NB4 (cell line): ENCODE results near the gene ROPN1.

ENCODE experiments used
- MYC ChIP-seq: IDR thresholded peaks from 2 replicates; pipeline ENCODE4 v1.6.1; 2011; ENCODE audit warnings: low read depth, low read length
- POLR2A ChIP-seq: IDR thresholded peaks from 2 replicates; pipeline ENCODE4 v1.6.1; 2011; ENCODE audit warnings: mild to moderate bottlenecking; ENCODE audit not compliant: insufficient read length; ENCODE audit errors: extremely low read depth
- TF ChIP-seq, protein P1 (sequence below): IDR thresholded peaks from one replicate; pipeline ENCODE4 v1.5.1; 2012; ENCODE audit warnings: low read depth, low read length
- TF ChIP-seq, protein P2 (sequence below): IDR thresholded peaks from 2 replicates; pipeline ENCODE4 v1.6.1; 2011; ENCODE audit warnings: low read depth, low read length

DNA sequence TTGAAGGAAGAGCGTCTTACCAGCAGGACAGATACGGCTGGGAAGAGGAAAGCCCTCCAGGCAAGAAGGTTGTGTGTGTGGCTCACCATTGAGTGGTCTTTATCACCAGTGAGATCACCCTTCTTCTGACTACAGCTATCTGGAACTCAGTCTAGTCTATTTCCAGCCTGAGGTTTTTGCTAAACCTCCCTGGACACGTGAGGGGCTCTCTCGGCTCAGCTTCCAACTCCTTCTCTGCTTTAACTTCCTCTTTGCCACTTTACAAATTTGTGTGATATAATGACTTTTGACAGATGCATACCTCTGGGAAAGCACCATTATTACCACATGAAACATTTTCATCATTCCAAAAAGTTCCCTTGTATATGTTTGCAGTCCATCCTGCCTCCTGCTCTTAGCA is 15.3 kb upstream of the ROPN1 start:
- TF ChIP-seq, protein P1, sequence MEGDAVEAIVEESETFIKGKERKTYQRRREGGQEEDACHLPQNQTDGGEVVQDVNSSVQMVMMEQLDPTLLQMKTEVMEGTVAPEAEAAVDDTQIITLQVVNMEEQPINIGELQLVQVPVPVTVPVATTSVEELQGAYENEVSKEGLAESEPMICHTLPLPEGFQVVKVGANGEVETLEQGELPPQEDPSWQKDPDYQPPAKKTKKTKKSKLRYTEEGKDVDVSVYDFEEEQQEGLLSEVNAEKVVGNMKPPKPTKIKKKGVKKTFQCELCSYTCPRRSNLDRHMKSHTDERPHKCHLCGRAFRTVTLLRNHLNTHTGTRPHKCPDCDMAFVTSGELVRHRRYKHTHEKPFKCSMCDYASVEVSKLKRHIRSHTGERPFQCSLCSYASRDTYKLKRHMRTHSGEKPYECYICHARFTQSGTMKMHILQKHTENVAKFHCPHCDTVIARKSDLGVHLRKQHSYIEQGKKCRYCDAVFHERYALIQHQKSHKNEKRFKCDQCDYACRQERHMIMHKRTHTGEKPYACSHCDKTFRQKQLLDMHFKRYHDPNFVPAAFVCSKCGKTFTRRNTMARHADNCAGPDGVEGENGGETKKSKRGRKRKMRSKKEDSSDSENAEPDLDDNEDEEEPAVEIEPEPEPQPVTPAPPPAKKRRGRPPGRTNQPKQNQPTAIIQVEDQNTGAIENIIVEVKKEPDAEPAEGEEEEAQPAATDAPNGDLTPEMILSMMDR: no peak
- TF ChIP-seq, protein P2, sequence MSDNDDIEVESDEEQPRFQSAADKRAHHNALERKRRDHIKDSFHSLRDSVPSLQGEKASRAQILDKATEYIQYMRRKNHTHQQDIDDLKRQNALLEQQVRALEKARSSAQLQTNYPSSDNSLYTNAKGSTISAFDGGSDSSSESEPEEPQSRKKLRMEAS: no peak
- TF ChIP-seq POLR2A (no peak), MYC (no peak)
